Testis (tissue), 2 donors: Measurements from ENCODE around the gene SMAP1.

Experiments
- CTCF ChIP-seq, 3 experiments: fragments of 450-650 bp in 2 of 3; fragments of 200-600 bp in 1 of 3; sonication (generic) in 1 of 3; IDR thresholded peaks; one replicate each; pipeline ENCODE4 v1.5.1; 2016 to 2019; ENCODE audit warnings: antibody characterized with exemption in 3 of 3, mild to moderate bottlenecking in 2 of 3, moderate library complexity in 1 of 3
- POLR2A ChIP-seq: fragments of 450-650 bp; IDR thresholded peaks from one replicate; pipeline ENCODE4 v1.6.1; 2017; ENCODE audit warnings: antibody characterized with exemption, mild to moderate bottlenecking, moderate library complexity

- no peak for TF ChIP-seq POLR2A
- no peak for TF ChIP-seq CTCF (IDR thresholded peaks at IDR 0.05)
Measured at GRCh38 chr6:70693887-70694286, 26.2 kb downstream of the SMAP1 start.
